K562 (cell line): ENCODE measurements around the gene FAM171A1. TPM values are rescaled to one million over a fixed set of nuclear protein-coding genes. Genes with fewer than 3 reads are reported as not detected.

Experiments used
- ATAC-seq: fragments of 200-7000 bp; cut with Tn5 transposase; 3 replicates; pipeline ENCODE4 v1.9.1; 2020; ENCODE audit warnings: moderate library complexity
- BruUV-seq: library from RNA; stranded (reverse); fragments of 400-500 nt; replicated peaks from 2 replicates; lab custom pipeline; 2021; lab: Mats Ljungman, UMichigan
- CTCF ChIA-PET: fragments of 300-600 bp; formaldehyde crosslinking; extraction: SDS; loops from one replicate; lab custom pipeline; 2021; ENCODE audit warnings: low intra/inter-chr PET ratio; lab: Yijun Ruan, JAX
- POLR2A ChIA-PET: fragments of 300-600, 350-650 bp; sonication (Branson Sonifier 250); formaldehyde crosslinking; extraction: SDS; loops from one replicate; lab custom pipeline; 2021; ENCODE audit warnings: antibody characterized with exemption, inconsistent platforms; lab: Yijun Ruan, JAX
- DNase-seq, 4 experiments: peaks; one replicate each; pipeline versions ENCODE4 v3.0.0 to v3.0.0-alpha.2; 2011 to 2018; ENCODE audit warnings: low spot score in 3 of 4, mixed read lengths in 3 of 4; ENCODE audit errors: extremely low read depth in 1 of 4
- FAIRE-seq: peaks from 2 replicates; lab custom pipeline; 2011; peaks lifted over from hg19 to GRCh38; lab: Jason Lieb, UNC
- H2AFZ ChIP-seq: 2 replicates; pipeline ENCODE4 v1.6.0; 2011; ENCODE audit warnings: low read depth, low read length, control low read depth, inconsistent platforms
- H3K27ac ChIP-seq: fragments of 200-600 bp; 3 replicates; pipeline ENCODE4 v1.8.0; 2011; ENCODE audit warnings: low read depth, mild to moderate bottlenecking, control low read depth, inconsistent platforms, low read length, moderate library complexity, mixed read lengths; ENCODE audit errors: extremely low read depth
- H3K27me3 ChIP-seq, 2 experiments: fragments of 300-600 bp in 1 of 2; 2 replicates in 1 of 2; 3 replicates in 1 of 2; pipeline versions ENCODE4 v1.6.0 to v1.8.0; 2011; ENCODE audit warnings: inconsistent platforms in 2 of 2, low read length in 2 of 2, mild to moderate bottlenecking in 1 of 2, mixed read lengths in 1 of 2, moderate library complexity in 1 of 2; ENCODE audit not compliant: control insufficient read depth in 2 of 2, insufficient read depth in 2 of 2
- H3K36me3 ChIP-seq: fragments of 300-600 bp; 3 replicates; pipeline ENCODE4 v1.8.0; 2011; ENCODE audit warnings: mild to moderate bottlenecking, low read length, inconsistent platforms; ENCODE audit not compliant: control insufficient read depth, insufficient read depth
- H3K4me1 ChIP-seq, 2 experiments: fragments of 200-600 bp in 1 of 2; replicated peaks in 1 of 2; 2 replicates in 1 of 2; 3 replicates in 1 of 2; pipeline versions ENCODE4 v1.5.1 to v1.8.0; 2011; ENCODE audit warnings: inconsistent platforms in 2 of 2, low read length in 2 of 2, mild to moderate bottlenecking in 1 of 2, mixed read lengths in 1 of 2, moderate library complexity in 1 of 2; ENCODE audit not compliant: control insufficient read depth in 2 of 2, insufficient read depth in 2 of 2
- H3K4me2 ChIP-seq: 2 replicates; pipeline ENCODE4 v1.6.1; 2011; ENCODE audit warnings: low read length, control low read depth, inconsistent platforms, mixed read lengths; ENCODE audit not compliant: insufficient read depth
- H3K4me3 ChIP-seq: fragments of 200-600 bp; sonication (generic), shearing (Covaris generic); 2 replicates; pipeline ENCODE4 v1.5.1; 2016; ENCODE audit warnings: control low read depth, inconsistent platforms
- H3K79me2 ChIP-seq: fragments of 200-600 bp; 3 replicates; pipeline ENCODE4 v1.8.0; 2011; ENCODE audit warnings: low read length, inconsistent platforms; ENCODE audit not compliant: control insufficient read depth, insufficient read depth
- H3K9ac ChIP-seq, 2 experiments: 2 replicates each; pipeline versions ENCODE4 v1.6.0 to v1.6.1; 2011; ENCODE audit warnings: low read depth in 2 of 2, low read length in 2 of 2, control low read depth in 1 of 2, inconsistent platforms in 1 of 2, mild to moderate bottlenecking in 1 of 2, mixed read lengths in 1 of 2; ENCODE audit not compliant: insufficient read depth in 1 of 2
- H3K9me1 ChIP-seq: one replicate; pipeline ENCODE4 v1.6.0; 2011; ENCODE audit warnings: inconsistent platforms, mild to moderate bottlenecking, low read length, moderate library complexity; ENCODE audit not compliant: control insufficient read depth, insufficient read depth
- H3K9me3 ChIP-seq: replicated peaks from 2 replicates; pipeline ENCODE4 v1.5.1; 2011; ENCODE audit warnings: low read depth, low read length, inconsistent platforms; ENCODE audit not compliant: control insufficient read depth, insufficient read depth
- H4K20me1 ChIP-seq: replicated peaks from 2 replicates; pipeline ENCODE4 v1.6.1; 2011; ENCODE audit warnings: low read length, inconsistent platforms, mixed read lengths; ENCODE audit not compliant: control insufficient read depth, insufficient read depth
- FOSL1 ChIP-seq: fragments of 200-800 bp; sonication (Bioruptor generic); conservative IDR thresholded peaks from 2 replicates; pipeline ENCODE4 v1.6.1; 2016; ENCODE audit warnings: missing genetic modification characterization, missing compliant biosample characterization
- KDM4B ChIP-seq, 2 experiments: fragments of 450-650 bp in 1 of 2; sonication (generic) in 1 of 2; IDR thresholded peaks; 2 replicates each; pipeline ENCODE4 v1.6.1; 2016 to 2017; ENCODE audit warnings: borderline replicate concordance in 2 of 2, antibody characterized with exemption in 1 of 2, low read depth in 1 of 2, mild to moderate bottlenecking in 1 of 2
- MTA2 ChIP-seq: fragments of 450-650 bp; IDR thresholded peaks from 2 replicates; pipeline ENCODE4 v1.6.1; 2016; ENCODE audit warnings: low read depth
- NKRF ChIP-seq: fragments of 450-650 bp; IDR thresholded peaks from 2 replicates; pipeline ENCODE4 v1.6.1; 2016; ENCODE audit warnings: borderline replicate concordance
- NONO ChIP-seq, 2 experiments: fragments of 200-400 bp in 1 of 2; fragments of 450-650 bp in 1 of 2; formaldehyde crosslinking in 1 of 2; IDR thresholded peaks; 2 replicates each; pipeline ENCODE4 v1.6.1; 2017; ENCODE audit warnings: low read depth in 2 of 2, mild to moderate bottlenecking in 2 of 2, moderate library complexity in 2 of 2, low read length in 1 of 2
- PML ChIP-seq: IDR thresholded peaks from 2 replicates; pipeline ENCODE4 v1.6.1; 2012; ENCODE audit warnings: low read length, inconsistent platforms
- RBM15 ChIP-seq: fragments of 200-400 bp; formaldehyde crosslinking; IDR thresholded peaks from 2 replicates; pipeline ENCODE4 v1.6.1; 2018; ENCODE audit warnings: mild to moderate bottlenecking, low read length, moderate library complexity; ENCODE audit not compliant: insufficient read depth
- SOX6 ChIP-seq: fragments of 450-650 bp; IDR thresholded peaks from 2 replicates; pipeline ENCODE4 v1.6.1; 2014; ENCODE audit warnings: mild to moderate bottlenecking
- WGBS: fragments of 100-300 bp; shearing (Covaris generic); methylation state at CpG from one replicate; pipeline ENCODE4 v1.1.6; 2016; ENCODE audit warnings: low coverage, mixed read lengths; ENCODE audit not compliant: insufficient coverage; ENCODE audit errors: missing lambda C conversion rate; 5-methylcytosine and 5-hydroxymethylcytosine counted together
- in situ Hi-C: fragments of 300-500 bp; cut with MboI; formaldehyde crosslinking; loops from 4 replicates; pipeline ENCODE4 v1.15.0; 2018; ENCODE audit warnings: inconsistent platforms, mixed read lengths
- intact Hi-C: fragments of 100-400 bp; cut with micrococcal nuclease; formaldehyde crosslinking; loops from 2 replicates; pipeline ENCODE4 v1.14.2; 2022
- polyA plus RNA-seq, 8 experiments: library from polyadenylated mRNA; depleted of rRNA in 4 of 8; stranded (reverse) in 5 of 8; unstranded in 3 of 8; fragments of >200 nt; fragmentation: Nextera tagmentation in 2 of 8; fragmentation: Illumina TruSeq in 1 of 8; extraction: Ambion mirVana in 2 of 8; extraction: Trizol in 1 of 8; gene quantifications; 2 replicates each; pipeline versions ENCODE4 v1.2.1 to v1.2.3, GENCODE V29; 2011 to 2014; ENCODE audit warnings: inconsistent platforms in 1 of 8, missing spikeins in 1 of 8
- total RNA-seq, 7 experiments: library from RNA; depleted of rRNA in 6 of 7; stranded (reverse); fragments of >200 nt in 6 of 7; fragmentation: Illumina TruSeq in 2 of 7; extraction: Trizol in 2 of 7; gene quantifications; 2 replicates each; pipeline versions ENCODE4 v1.2.1 to v1.2.3, GENCODE V29; 2011 to 2021; ENCODE audit warnings: low replicate concordance in 1 of 7

The FAM171A1 gene
- total and polyA plus RNA-seq, 9 of the 15 experiments (the other 6 are each of a cell fraction or from before 2014, with no cell fraction given), result 0.51 to 8.2 (median 4.8) TPM

- TF ChIP-seq PML (no peak), MTA2 (no peak), KDM4B (IDR thresholded peaks at IDR 0.05; ENCODE audit: borderline replicate concordance in 2 of 2, low read depth in 1 of 2) (no peak)
- TF ChIP-seq, all 486 proteins: peak for 0
Observed at GRCh38 chr10:15201589-15202300, 169.3 kb downstream of the FAM171A1 start (continued).

- Histone ChIP-seq H3K27ac (no peak overlapping the region), H3K9me3 (no peaks in the 10 kb centered on the region), H3K9ac (no peak overlapping the region), H3K9me1 (no peaks in the 10 kb centered on the region), H3K4me1 (peaks cover 0 to 3% of the 10 kb centered on the region in 2 experiments; a peak in 2 of 5 replicates), H3K4me3 (no peak overlapping the region), H4K20me1 (no peaks in the 10 kb centered on the region), H3K36me3 (no peaks in the 10 kb centered on the region), H3K27me3 (peaks cover 0 to 16% of the 10 kb centered on the region in 2 experiments; a peak in 4 of 5 replicates), H3K79me2 (no peaks in the 10 kb centered on the region), H2AFZ (no peak overlapping the region), H3K4me2 (no peak overlapping the region)
- FAIRE-seq (no peak), ATAC-seq (no peak), DNase-seq (no peak)
- in situ Hi-C loops, result no loop called here
- CTCF ChIA-PET, result no interaction called here
- WGBS, result 0% methylated on average over 2 of the region's 2 CpGs
- no TSS peak for BruUV-seq
- peak; percentile 63 for TF ChIP-seq SOX6
- no peak for TF ChIP-seq NKRF
- 0 out of 2 replicates have a peak, but pooled peaks have one; percentile 19 for TF ChIP-seq FOSL1 (tag)
- no peak for TF ChIP-seq NONO (IDR thresholded peaks at IDR 0.05; ENCODE audit: low read depth in 2 of 2, low read length in 1 of 2)
- TF ChIP-seq RBM15, result no peak
- intact Hi-C loops, result no loop called here
- POLR2A ChIA-PET, result no interaction called here
Observed at GRCh38 chr10:15200626-15201025, 170.5 kb downstream of the FAM171A1 start.
